IMR-90 (cell line): ENCODE results near the gene GRSF1.

ENCODE experiments used
- CTCF ChIP-seq: conservative IDR thresholded peaks from 2 replicates; pipeline ENCODE4 v1.5.1; 2012; ENCODE audit warnings: mild to moderate bottlenecking, low read depth, low read length, improper control_type of control experiment
- POLR2A ChIP-seq: IDR thresholded peaks from 2 replicates; pipeline ENCODE4 v1.6.1; 2012; ENCODE audit warnings: mild to moderate bottlenecking, low read depth, low read length
- RAD21 ChIP-seq: IDR thresholded peaks from 2 replicates; pipeline ENCODE4 v1.6.1; 2012; ENCODE audit warnings: low read length, improper control_type of control experiment
- SMC3 ChIP-seq: fragments of 150-350 bp; IDR thresholded peaks from 2 replicates; pipeline ENCODE4 v1.6.1; 2016; ENCODE audit warnings: low read depth, mild to moderate bottlenecking, antibody characterized with exemption, low read length, moderate library complexity
- USF2 ChIP-seq: fragments of 150-350 bp; IDR thresholded peaks from 2 replicates; pipeline ENCODE4 v1.6.1; 2017; ENCODE audit warnings: mild to moderate bottlenecking, antibody characterized with exemption, low read length, low read depth

GRCh38 chr4:70863099-70863790 is 23.6 kb upstream of the GRSF1 start:
- TF ChIP-seq USF2: no peak
- TF ChIP-seq CTCF: no peak
- TF ChIP-seq POLR2A: no peak
- no peak for TF ChIP-seq RAD21
- no peak for TF ChIP-seq SMC3
